ENCODE results near the gene RAB11A.

Gene RAB11A

GRCh38 chr15:65920825-65921309 is 51.6 kb downstream of the RAB11A start:
- Histone ChIP-seq H3K36me3 (ENCODE audit: control insufficient read depth in 1 of 2, insufficient read depth in 2 of 2, low read length in 2 of 2) (no peaks in the 10 kb centered on the region), H3K9me3 (ENCODE audit: control insufficient read depth in 1 of 2, low read length in 2 of 2) (no peaks in the 10 kb centered on the region), H3K4me3 (ENCODE audit: low read depth in 1 of 2, low read length in 2 of 2) (no peak overlapping the region), H3K9ac (ENCODE audit: low read depth in 1 of 2, low read length in 2 of 2) (no peak overlapping the region), H3K27me3 (ENCODE audit: control insufficient read depth in 1 of 2, insufficient read depth in 2 of 2, low read length in 2 of 2) (no peaks in the 10 kb centered on the region), H3K4me1 (ENCODE audit: control insufficient read depth in 1 of 2, insufficient read depth in 2 of 2, low read length in 2 of 2) (no peaks in the 10 kb centered on the region), H3K27ac (ENCODE audit: low read depth, low read length) (no peak overlapping the region)

GRCh38 chr15:65921780-65922179 is 52.5 kb downstream of the RAB11A start:
- no peaks in the 10 kb centered on the region for H3K9me3 ChIP-seq (ENCODE audit: control insufficient read depth in 1 of 2, low read length in 2 of 2)
- no peaks in the 10 kb centered on the region for H3K4me1 ChIP-seq (ENCODE audit: control insufficient read depth in 1 of 2, insufficient read depth in 2 of 2, low read length in 2 of 2)
- no peak overlapping the region for H3K27ac ChIP-seq (ENCODE audit: low read depth, low read length)
- no peak overlapping the region for H3K4me3 ChIP-seq (ENCODE audit: low read depth in 1 of 2, low read length in 2 of 2)
- no peaks in the 10 kb centered on the region for H3K36me3 ChIP-seq (ENCODE audit: control insufficient read depth in 1 of 2, insufficient read depth in 2 of 2, low read length in 2 of 2)
- no peaks in the 10 kb centered on the region for H3K27me3 ChIP-seq (ENCODE audit: control insufficient read depth in 1 of 2, insufficient read depth in 2 of 2, low read length in 2 of 2)
- no peak overlapping the region for H3K9ac ChIP-seq (ENCODE audit: low read depth in 1 of 2, low read length in 2 of 2)

GRCh38 chr15:65922621-65923020 is 53.3 kb downstream of the RAB11A start:
- H3K9ac ChIP-seq (ENCODE audit: low read depth in 1 of 2, low read length in 2 of 2) = no peak overlapping the region

GRCh38 chr15:65923264-65923663 is 54.0 kb downstream of the RAB11A start:
- Histone ChIP-seq H3K27me3 (ENCODE audit: control insufficient read depth in 1 of 2, insufficient read depth in 2 of 2, low read length in 2 of 2) (no peaks in the 10 kb centered on the region), H3K4me3 (ENCODE audit: low read depth in 1 of 2, low read length in 2 of 2) (no peak overlapping the region), H3K9ac (ENCODE audit: low read depth in 1 of 2, low read length in 2 of 2) (no peak overlapping the region), H3K27ac (ENCODE audit: low read depth, low read length) (no peak overlapping the region), H3K36me3 (ENCODE audit: control insufficient read depth in 1 of 2, insufficient read depth in 2 of 2, low read length in 2 of 2) (no peaks in the 10 kb centered on the region), H3K4me1 (ENCODE audit: control insufficient read depth in 1 of 2, insufficient read depth in 2 of 2, low read length in 2 of 2) (no peaks in the 10 kb centered on the region), H3K9me3 (ENCODE audit: control insufficient read depth in 1 of 2, low read length in 2 of 2) (no peaks in the 10 kb centered on the region)

More at GRCh38 chr15:65922621-65923020, 53.3 kb downstream of the RAB11A start:
- Histone ChIP-seq H3K27me3 (ENCODE audit: control insufficient read depth in 1 of 2, insufficient read depth in 2 of 2, low read length in 2 of 2) (no peaks in the 10 kb centered on the region), H3K27ac (ENCODE audit: low read depth, low read length) (no peak overlapping the region), H3K9me3 (ENCODE audit: control insufficient read depth in 1 of 2, low read length in 2 of 2) (no peaks in the 10 kb centered on the region), H3K4me3 (ENCODE audit: low read depth in 1 of 2, low read length in 2 of 2) (no peak overlapping the region), H3K4me1 (ENCODE audit: control insufficient read depth in 1 of 2, insufficient read depth in 2 of 2, low read length in 2 of 2) (no peaks in the 10 kb centered on the region), H3K36me3 (ENCODE audit: control insufficient read depth in 1 of 2, insufficient read depth in 2 of 2, low read length in 2 of 2) (no peaks in the 10 kb centered on the region)

- no peaks in the 10 kb centered on the region for H3K27me3 ChIP-seq (ENCODE audit: control insufficient read depth in 1 of 2, insufficient read depth in 2 of 2, low read length in 2 of 2)
- H3K4me3 ChIP-seq (ENCODE audit: low read depth in 1 of 2, low read length in 2 of 2) = no peak overlapping the region
- H3K4me1 ChIP-seq (ENCODE audit: control insufficient read depth in 1 of 2, insufficient read depth in 2 of 2, low read length in 2 of 2) = no peaks in the 10 kb centered on the region
- H3K9ac ChIP-seq (ENCODE audit: low read depth in 1 of 2, low read length in 2 of 2) = no peak overlapping the region
- H3K36me3 ChIP-seq (ENCODE audit: control insufficient read depth in 1 of 2, insufficient read depth in 2 of 2, low read length in 2 of 2) = no peaks in the 10 kb centered on the region
- no peaks in the 10 kb centered on the region for H3K9me3 ChIP-seq (ENCODE audit: control insufficient read depth in 1 of 2, low read length in 2 of 2)
- no peak overlapping the region for H3K27ac ChIP-seq (ENCODE audit: low read depth, low read length)
Observed at GRCh38 chr15:65924004-65924403, 54.7 kb downstream of the RAB11A start.

GRCh38 chr15:65925338-65925737 is 56.0 kb downstream of the RAB11A start:
- no peaks in the 10 kb centered on the region for H3K9me3 ChIP-seq (ENCODE audit: control insufficient read depth in 1 of 2, low read length in 2 of 2)
- H3K4me1 ChIP-seq (ENCODE audit: control insufficient read depth in 1 of 2, insufficient read depth in 2 of 2, low read length in 2 of 2) = no peaks in the 10 kb centered on the region
- no peak overlapping the region for H3K27ac ChIP-seq (ENCODE audit: low read depth, low read length)
- no peaks in the 10 kb centered on the region for H3K36me3 ChIP-seq (ENCODE audit: control insufficient read depth in 1 of 2, insufficient read depth in 2 of 2, low read length in 2 of 2)
- H3K9ac ChIP-seq (ENCODE audit: low read depth in 1 of 2, low read length in 2 of 2) = no peak overlapping the region
- no peak overlapping the region for H3K4me3 ChIP-seq (ENCODE audit: low read depth in 1 of 2, low read length in 2 of 2)
- H3K27me3 ChIP-seq (ENCODE audit: control insufficient read depth in 1 of 2, insufficient read depth in 2 of 2, low read length in 2 of 2) = no peaks in the 10 kb centered on the region

- no peak overlapping the region for H3K27ac ChIP-seq (ENCODE audit: low read depth, low read length)
- no peaks in the 10 kb centered on the region for H3K4me1 ChIP-seq (ENCODE audit: control insufficient read depth in 1 of 2, insufficient read depth in 2 of 2, low read length in 2 of 2)
- H3K4me3 ChIP-seq (ENCODE audit: low read depth in 1 of 2, low read length in 2 of 2) = no peak overlapping the region
- no peak overlapping the region for H3K9ac ChIP-seq (ENCODE audit: low read depth in 1 of 2, low read length in 2 of 2)
- no peaks in the 10 kb centered on the region for H3K9me3 ChIP-seq (ENCODE audit: control insufficient read depth in 1 of 2, low read length in 2 of 2)
- H3K36me3 ChIP-seq (ENCODE audit: control insufficient read depth in 1 of 2, insufficient read depth in 2 of 2, low read length in 2 of 2) = no peaks in the 10 kb centered on the region
- H3K27me3 ChIP-seq (ENCODE audit: control insufficient read depth in 1 of 2, insufficient read depth in 2 of 2, low read length in 2 of 2) = no peaks in the 10 kb centered on the region
Observed at GRCh38 chr15:65926459-65926858, 57.2 kb downstream of the RAB11A start.

- Histone ChIP-seq H3K36me3 (ENCODE audit: control insufficient read depth in 1 of 2, insufficient read depth in 2 of 2, low read length in 2 of 2) (no peaks in the 10 kb centered on the region), H3K4me3 (ENCODE audit: low read depth in 1 of 2, low read length in 2 of 2) (no peak overlapping the region), H3K27me3 (ENCODE audit: control insufficient read depth in 1 of 2, insufficient read depth in 2 of 2, low read length in 2 of 2) (no peaks in the 10 kb centered on the region)
Observed at GRCh38 chr15:65926899-65927298, 57.6 kb downstream of the RAB11A start.

GRCh38 chr15:65927545-65927944 is 58.3 kb downstream of the RAB11A start:
- Histone ChIP-seq H3K27ac (ENCODE audit: low read depth, low read length) (no peak overlapping the region), H3K4me3 (ENCODE audit: low read depth in 1 of 2, low read length in 2 of 2) (no peak overlapping the region), H3K9ac (ENCODE audit: low read depth in 1 of 2, low read length in 2 of 2) (no peak overlapping the region), H3K9me3 (ENCODE audit: control insufficient read depth in 1 of 2, low read length in 2 of 2) (no peaks in the 10 kb centered on the region), H3K4me1 (ENCODE audit: control insufficient read depth in 1 of 2, insufficient read depth in 2 of 2, low read length in 2 of 2) (no peaks in the 10 kb centered on the region), H3K27me3 (ENCODE audit: control insufficient read depth in 1 of 2, insufficient read depth in 2 of 2, low read length in 2 of 2) (no peaks in the 10 kb centered on the region), H3K36me3 (ENCODE audit: control insufficient read depth in 1 of 2, insufficient read depth in 2 of 2, low read length in 2 of 2) (no peaks in the 10 kb centered on the region)

More at GRCh38 chr15:65926899-65927298, 57.6 kb downstream of the RAB11A start:
- Histone ChIP-seq H3K9ac (ENCODE audit: low read depth in 1 of 2, low read length in 2 of 2) (no peak overlapping the region), H3K9me3 (ENCODE audit: control insufficient read depth in 1 of 2, low read length in 2 of 2) (no peaks in the 10 kb centered on the region), H3K27ac (ENCODE audit: low read depth, low read length) (no peak overlapping the region), H3K4me1 (ENCODE audit: control insufficient read depth in 1 of 2, insufficient read depth in 2 of 2, low read length in 2 of 2) (no peaks in the 10 kb centered on the region)

- H3K36me3 ChIP-seq (ENCODE audit: control insufficient read depth in 1 of 2, insufficient read depth in 2 of 2, low read length in 2 of 2) = no peaks in the 10 kb centered on the region
- no peaks in the 10 kb centered on the region for H3K27me3 ChIP-seq (ENCODE audit: control insufficient read depth in 1 of 2, insufficient read depth in 2 of 2, low read length in 2 of 2)
Observed at GRCh38 chr15:65929573-65929972, 60.3 kb downstream of the RAB11A start.

GRCh38 chr15:65930134-65930533 is 60.8 kb downstream of the RAB11A start:
- Histone ChIP-seq H3K4me1 (ENCODE audit: control insufficient read depth in 1 of 2, insufficient read depth in 2 of 2, low read length in 2 of 2) (no peaks in the 10 kb centered on the region), H3K4me3 (ENCODE audit: low read depth in 1 of 2, low read length in 2 of 2) (no peak overlapping the region), H3K27ac (ENCODE audit: low read depth, low read length) (no peak overlapping the region), H3K9ac (ENCODE audit: low read depth in 1 of 2, low read length in 2 of 2) (no peak overlapping the region), H3K9me3 (ENCODE audit: control insufficient read depth in 1 of 2, low read length in 2 of 2) (no peaks in the 10 kb centered on the region), H3K36me3 (ENCODE audit: control insufficient read depth in 1 of 2, insufficient read depth in 2 of 2, low read length in 2 of 2) (no peaks in the 10 kb centered on the region), H3K27me3 (ENCODE audit: control insufficient read depth in 1 of 2, insufficient read depth in 2 of 2, low read length in 2 of 2) (no peaks in the 10 kb centered on the region)

More at GRCh38 chr15:65929573-65929972, 60.3 kb downstream of the RAB11A start:
- Histone ChIP-seq H3K9ac (ENCODE audit: low read depth in 1 of 2, low read length in 2 of 2) (no peak overlapping the region), H3K4me3 (ENCODE audit: low read depth in 1 of 2, low read length in 2 of 2) (no peak overlapping the region), H3K27ac (ENCODE audit: low read depth, low read length) (no peak overlapping the region), H3K9me3 (ENCODE audit: control insufficient read depth in 1 of 2, low read length in 2 of 2) (no peaks in the 10 kb centered on the region), H3K4me1 (ENCODE audit: control insufficient read depth in 1 of 2, insufficient read depth in 2 of 2, low read length in 2 of 2) (no peaks in the 10 kb centered on the region)

Data from duodenal mucosa (tissue), 2 donors.